ENCODE measurements around the gene PNPT1. TPM values are rescaled to one million over a fixed set of nuclear protein-coding genes. Genes with fewer than 3 reads are reported as not detected.
A peak's percentile ranks its signal among the peaks of the same experiment; 100 is the strongest.

The PNPT1 gene
- total RNA-seq, 1 experiment from 2014 or later = 31.7 TPM

GRCh38 chr2:55618025-55618274 lies 75.7 kb downstream of the PNPT1 start:
- H3K4me2 ChIP-seq (ENCODE audit: low read length) = peak overlapping the region; percentile 75
- H3K4me3 ChIP-seq (replicated peaks in 1 of 2; ENCODE audit: low read depth in 1 of 2, low read length in 2 of 2) = peak overlapping the region; percentile 74 to 81
- RAD21 ChIA-PET (ENCODE audit: low non-redundant PET in 1 of 2, low total read pairs in 2 of 2, uncharacterized antibody in 2 of 2, unreplicated experiment in 2 of 2) = no interaction called here
- H3K9me2 ChIP-seq (ENCODE audit: insufficient read depth) = no peaks in the 10 kb centered on the region
- no peak overlapping the region for H2AFZ ChIP-seq (ENCODE audit: low read depth, low read length, poor library complexity, severe bottlenecking)
- no peaks in the 10 kb centered on the region for H3K9me3 ChIP-seq (ENCODE audit: control insufficient read depth in 1 of 2, insufficient read depth in 1 of 2, low read depth in 1 of 2, low read length in 2 of 2)
- peaks cover 63% of the 10 kb centered on the region for H3K79me2 ChIP-seq (ENCODE audit: insufficient read depth, low read length)
- H4K20me1 ChIP-seq (ENCODE audit: insufficient read depth) = no peaks in the 10 kb centered on the region; the same call in 1 of the 2 replicates
- H3K4me1 ChIP-seq (ENCODE audit: control insufficient read depth in 1 of 2, insufficient read depth in 2 of 2, low read length in 2 of 2) = peaks cover 5 to 11% of the 10 kb centered on the region in 2 experiments
- no peaks in the 10 kb centered on the region for H3K27me3 ChIP-seq (ENCODE audit: insufficient read depth, low read length)
- peaks cover 14 to 16% of the 10 kb centered on the region in 2 experiments; a peak in 3 of 4 replicates for H3K36me3 ChIP-seq (ENCODE audit: control insufficient read depth in 1 of 2, insufficient read depth in 2 of 2, low read length in 2 of 2)
- peak overlapping the region; percentile 74 for H3K9ac ChIP-seq (ENCODE audit: low read length)
- no peak for ATAC-seq
- no peak for DNase-seq (ENCODE audit: low read depth, low spot score)
- POLR2A ChIA-PET = interaction anchor here (0.7 to 1.4 kb wide), 3 partner anchors 14 to 99 kb away, joined by 3 to 4 read pairs (median 3); partner anchors contain the start of gene CFAP36
- peak overlapping the region; percentile 70 for H3K27ac ChIP-seq (ENCODE audit: low read depth, low read length)
- CTCF ChIA-PET = interaction anchor here (1.1 to 1.5 kb wide), 2 partner anchors 342 to 718 kb away, joined by 3 to 6 read pairs; no protein-coding TSS in a partner anchor
- intact Hi-C loops (cut with micrococcal nuclease) = loop anchor here (5.0 kb wide), 1 partner anchor 201 kb away; the partner anchor contains the start of gene CCDC88A
- TF ChIP-seq ELF1 (IDR thresholded peaks at IDR 0.05; ENCODE audit: borderline replicate concordance, low read depth) = no peak
- no peak for TF ChIP-seq MAX (IDR thresholded peaks at IDR 0.05)
- TF ChIP-seq EGR1 (IDR thresholded peaks at IDR 0.05; ENCODE audit: low read depth) = no peak
- no peak for TF ChIP-seq SIN3A (IDR thresholded peaks at IDR 0.05; ENCODE audit: low read depth)
- no peak for TF ChIP-seq JUND (IDR thresholded peaks at IDR 0.05)
- TF ChIP-seq EZH2phosphoT487 (IDR thresholded peaks at IDR 0.05; ENCODE audit: borderline replicate concordance) = no peak
- TF ChIP-seq SRF (IDR thresholded peaks at IDR 0.05; ENCODE audit: low read depth) = no peak
- no peak for TF ChIP-seq FOSL1 (IDR thresholded peaks at IDR 0.05; ENCODE audit: low read depth)
- TF ChIP-seq TCF7L2 (IDR thresholded peaks at IDR 0.05; ENCODE audit: borderline replicate concordance, extremely low read depth, insufficient read depth, insufficient read length) = no peak
- TF ChIP-seq SP1 (IDR thresholded peaks at IDR 0.05; ENCODE audit: low read depth) = no peak
- no peak for TF ChIP-seq ZNF274 (IDR thresholded peaks at IDR 0.05; ENCODE audit: low read depth, low read length)
- BruUV-seq (replicated peaks) = no TSS peak
